Lung (tissue), 12 donors: ENCODE measurements around the gene DGKH. TPM values are rescaled to one million over a fixed set of nuclear protein-coding genes. Genes with fewer than 3 reads are reported as not detected.

Experiments used
- ATAC-seq: fragments of 200-7000 bp; cut with Tn5 transposase; one replicate; pipeline ENCODE4 v1.9.1; 2020; ENCODE audit warnings: moderate number of reproducible peaks; ENCODE audit not compliant: insufficient read depth, low FRiP score
- DNase-seq, 3 donors: peaks; one replicate each; pipeline ENCODE4 v3.0.0-alpha.2; 2013 to 2017
- H3K27ac ChIP-seq, 2 donors: one replicate each; pipeline ENCODE4 v1.5.1; 2013; ENCODE audit warnings: mild to moderate bottlenecking in 2 of 2, moderate library complexity in 2 of 2, control low read depth in 1 of 2, inconsistent platforms in 1 of 2, low read depth in 1 of 2, low read length in 1 of 2
- H3K27me3 ChIP-seq, 3 donors: one replicate each; pipeline ENCODE4 v1.5.1; 2013; ENCODE audit warnings: low read length in 2 of 3; ENCODE audit not compliant: control insufficient read depth in 3 of 3, insufficient read depth in 3 of 3
- H3K36me3 ChIP-seq, 4 donors: one replicate each; pipeline ENCODE4 v1.5.1; 2013; ENCODE audit warnings: low read length in 4 of 4, mild to moderate bottlenecking in 1 of 4, moderate library complexity in 1 of 4; ENCODE audit not compliant: control insufficient read depth in 4 of 4, insufficient read depth in 4 of 4
- H3K4me1 ChIP-seq, 5 donors: one replicate each; pipeline ENCODE4 v1.5.1; 2013; ENCODE audit warnings: low read length in 5 of 5, mild to moderate bottlenecking in 2 of 5, moderate library complexity in 1 of 5; ENCODE audit not compliant: control insufficient read depth in 5 of 5, insufficient read depth in 5 of 5
- H3K4me3 ChIP-seq: one replicate; pipeline ENCODE4 v1.5.1; 2013; ENCODE audit warnings: mild to moderate bottlenecking, control low read depth, moderate library complexity
- H3K9ac ChIP-seq, 2 donors: one replicate each; pipeline ENCODE4 v1.5.1; 2013; ENCODE audit warnings: low read length in 2 of 2, control low read depth in 1 of 2; ENCODE audit not compliant: insufficient read depth in 1 of 2
- H3K9me3 ChIP-seq, 4 donors: one replicate each; pipeline ENCODE4 v1.5.1; 2013; ENCODE audit warnings: low read length in 3 of 4, mild to moderate bottlenecking in 1 of 4, moderate library complexity in 1 of 4; ENCODE audit not compliant: control insufficient read depth in 4 of 4, insufficient read depth in 3 of 4
- CTCF ChIP-seq: IDR thresholded peaks from 2 replicates; pipeline ENCODE4 v1.5.1; 2012; ENCODE audit warnings: mild to moderate bottlenecking; ENCODE audit errors: control extremely low read depth, extremely low read depth
- WGBS, 2 donors: extraction: QIAGEN DNeasy Blood & Tissue Kit; methylation state at CpG; one replicate each; pipeline ENCODE4 v1.1.7; 2013; 5-methylcytosine and 5-hydroxymethylcytosine counted together
- polyA plus RNA-seq, 2 donors: library from polyadenylated mRNA; stranded (reverse); fragments of 200-250 nt; gene quantifications; one replicate each; pipeline ENCODE4 v1.2.1, GENCODE V29; 2013
- total RNA-seq, 2 donors: library from RNA; depleted of rRNA in 1 of 2; stranded (reverse); fragments of >200 nt in 1 of 2; gene quantifications; one replicate each; pipeline ENCODE4 v1.2.1, GENCODE V29; 2014 to 2021
- donor health status: control.
- donor health status: control.
- donor health status: Bipolar disorder and iron deficiency.
- donor health status: healthy.
- donor health status: DM: yes; HTN: yes; CAD: no.

DGKH gene
- total and polyA plus RNA-seq, 4 donors = 2.2 to 33.1 (median 11.4) TPM

DNA sequence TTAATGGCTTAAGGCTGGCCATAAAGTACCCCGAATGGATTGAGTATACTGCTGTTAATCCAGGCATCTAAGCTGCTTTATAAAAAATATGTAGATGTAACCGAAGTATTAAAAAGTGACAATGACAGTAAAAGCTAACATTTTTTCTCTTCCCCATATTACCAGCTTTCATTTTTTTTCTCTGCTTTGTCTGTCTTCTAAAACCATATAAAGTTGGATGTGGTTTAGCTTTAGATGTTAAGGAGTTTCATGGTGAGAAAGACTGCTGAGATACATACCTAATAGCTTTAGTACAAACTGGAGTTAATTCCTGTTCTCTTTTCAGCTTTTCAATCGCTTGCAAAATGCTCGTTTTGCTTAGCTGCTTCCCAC is 224.3 kb downstream of the DGKH start:
- Histone ChIP-seq H3K9ac (peak overlapping the region; percentile 84 to 96), H3K4me3 (peak overlapping the region; percentile 85), H3K27me3 (no peaks in the 10 kb centered on the region), H3K4me1 (peaks cover 0 to 25% (median 6%) of the 10 kb centered on the region in 5 donors), H3K27ac (peak overlapping the region; percentile 90 to 95), H3K36me3 (no peaks in the 10 kb centered on the region), H3K9me3 (no peaks in the 10 kb centered on the region)
- no peak for TF ChIP-seq CTCF
- ATAC-seq = no peak
- DNase-seq = peak in 1 of 3 donors; percentile 35
- 3 to 4% methylated on average over 4 of the region's 4 CpGs for WGBS, 2 donors

- DNase-seq (no peak), ATAC-seq (no peak)
- no peak for TF ChIP-seq CTCF
- Histone ChIP-seq H3K27me3 (no peaks in the 10 kb centered on the region), H3K27ac (no peak overlapping the region), H3K9ac (no peak overlapping the region), H3K9me3 (no peaks in the 10 kb centered on the region), H3K36me3 (no peaks in the 10 kb centered on the region), H3K4me1 (peaks cover 0 to 27% (median 6%) of the 10 kb centered on the region in 5 donors), H3K4me3 (no peak overlapping the region)
- WGBS, 2 donors = 85 to 96% methylated on average over 10 of the region's 10 CpGs
These were observed 226.1 kb downstream of the DGKH start for GRCh38 chr13:42274386-42275097.

DNA sequence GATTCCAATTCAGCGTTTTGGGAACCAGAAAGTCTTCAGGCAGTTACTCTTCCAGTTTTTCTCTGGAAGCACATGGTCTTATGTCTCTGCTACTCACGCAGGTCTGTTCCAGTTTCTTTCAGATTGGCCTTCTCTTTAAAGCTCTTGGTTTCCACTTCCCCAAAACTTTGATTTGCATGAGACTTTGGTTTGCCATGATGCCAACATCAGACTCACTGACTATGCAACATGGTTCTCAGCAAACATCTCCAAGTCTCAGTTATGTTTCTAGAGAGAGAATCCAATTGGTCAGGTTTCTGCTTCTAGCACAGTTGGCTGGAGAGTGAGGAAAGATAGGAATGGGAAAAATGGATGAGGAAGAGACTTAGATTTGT is 226.6 kb downstream of the DGKH start:
- no peak for ATAC-seq
- H3K9ac ChIP-seq = peak overlapping the region in 1 of 2 donors; percentile 17
- WGBS, 2 donors = 49 to 73% methylated on average over 2 of the region's 2 CpGs
- H3K4me1 ChIP-seq = peaks cover 0 to 27% (median 6%) of the 10 kb centered on the region in 5 donors
- H3K36me3 ChIP-seq = no peaks in the 10 kb centered on the region
- H3K27me3 ChIP-seq = no peaks in the 10 kb centered on the region
- H3K9me3 ChIP-seq = no peaks in the 10 kb centered on the region
- no peak overlapping the region for H3K4me3 ChIP-seq
- no peak overlapping the region for H3K27ac ChIP-seq
- DNase-seq = peak in 1 of 3 donors; percentile 21
- no peak for TF ChIP-seq CTCF
